Hepatocyte (in vitro differentiated cells): ENCODE data around the gene OR1N2. TPM values are rescaled to one million over a fixed set of nuclear protein-coding genes. Genes with fewer than 3 reads are reported as not detected.

Experiments
- DNase-seq: peaks from one replicate; pipeline ENCODE4 v3.0.0-alpha.2; 2016; ENCODE audit warnings: low spot score
- H2AFZ ChIP-seq: fragments of 200-600 bp; sonication (generic); 2 replicates; pipeline ENCODE4 v1.6.0; 2016; ENCODE audit warnings: antibody characterized with exemption, mild to moderate bottlenecking
- H3K27ac ChIP-seq: fragments of 200-600 bp; sonication (generic); 2 replicates; pipeline ENCODE4 v1.5.1; 2016; ENCODE audit warnings: mild to moderate bottlenecking
- H3K27me3 ChIP-seq: fragments of 200-600 bp; sonication (generic); 2 replicates; pipeline ENCODE4 v1.6.1; 2016
- H3K36me3 ChIP-seq: fragments of 200-600 bp; sonication (generic); replicated peaks from 2 replicates; pipeline ENCODE4 v1.5.1; 2016; ENCODE audit warnings: low read depth; ENCODE audit not compliant: insufficient read depth
- H3K4me1 ChIP-seq: fragments of 200-600 bp; sonication (generic); 2 replicates; pipeline ENCODE4 v1.5.1; 2016; ENCODE audit warnings: mild to moderate bottlenecking, moderate library complexity; ENCODE audit not compliant: insufficient read depth
- H3K4me2 ChIP-seq: fragments of 200-600 bp; sonication (generic); 2 replicates; pipeline ENCODE4 v1.6.0; 2016
- H3K4me3 ChIP-seq: fragments of 200-600 bp; sonication (generic); 2 replicates; pipeline ENCODE4 v1.5.1; 2016; ENCODE audit warnings: mild to moderate bottlenecking
- H3K79me2 ChIP-seq: fragments of 200-600 bp; sonication (generic); 2 replicates; pipeline ENCODE4 v1.6.0; 2017; ENCODE audit warnings: mild to moderate bottlenecking
- H3K9me2 ChIP-seq: fragments of 200-600 bp; sonication (generic); replicated peaks from 2 replicates; pipeline ENCODE4 v1.6.0; 2017; ENCODE audit warnings: mild to moderate bottlenecking; ENCODE audit not compliant: insufficient read depth
- H3K9me3 ChIP-seq: fragments of 200-600 bp; sonication (generic); 2 replicates; pipeline ENCODE4 v1.5.1; 2016; ENCODE audit warnings: low read depth, mild to moderate bottlenecking
- H4K20me1 ChIP-seq: fragments of 200-600 bp; sonication (generic); 2 replicates; pipeline ENCODE4 v1.6.0; 2016; ENCODE audit warnings: mild to moderate bottlenecking; ENCODE audit not compliant: insufficient read depth, poor library complexity, severe bottlenecking
- EZH2 ChIP-seq: fragments of 200-600 bp; sonication (generic); IDR thresholded peaks from 2 replicates; pipeline ENCODE4 v1.6.1; 2016; ENCODE audit warnings: antibody characterized with exemption, mild to moderate bottlenecking, borderline replicate concordance
- EZH2phosphoT487 ChIP-seq: fragments of 200-600 bp; sonication (generic); IDR thresholded peaks from one replicate; pipeline ENCODE4 v1.6.1; 2018; ENCODE audit warnings: antibody characterized with exemption, mild to moderate bottlenecking, low read depth, moderate library complexity; ENCODE audit not compliant: unreplicated experiment, severe bottlenecking
- WGBS: methylation state at CpG from one replicate; pipeline ENCODE4 v1.1.6; 2016; ENCODE audit warnings: low lambda C conversion rate; ENCODE audit errors: missing lambda C conversion rate; 5-methylcytosine and 5-hydroxymethylcytosine counted together
- polyA plus RNA-seq: library from polyadenylated mRNA; unstranded; fragments of >200 nt; fragmentation: Nextera tagmentation; extraction: Ambion mirVana; gene quantifications from 2 replicates; pipeline ENCODE4 v1.2.1, GENCODE V29; 2016
- total RNA-seq: library from RNA; depleted of rRNA; stranded (reverse); fragments of >200 nt; gene quantifications from 2 replicates; pipeline ENCODE4 v1.2.3, GENCODE V29; 2014
- TF ChIP-seq, protein P1 (sequence below): fragments of 200-600 bp; sonication (generic); IDR thresholded peaks from 2 replicates; pipeline ENCODE4 v1.5.1; 2016; ENCODE audit warnings: antibody characterized with exemption, mild to moderate bottlenecking; ENCODE audit not compliant: poor library complexity

Gene OR1N2
- total and polyA plus RNA-seq, 2 experiments from 2014 or later: not detected

DNA sequence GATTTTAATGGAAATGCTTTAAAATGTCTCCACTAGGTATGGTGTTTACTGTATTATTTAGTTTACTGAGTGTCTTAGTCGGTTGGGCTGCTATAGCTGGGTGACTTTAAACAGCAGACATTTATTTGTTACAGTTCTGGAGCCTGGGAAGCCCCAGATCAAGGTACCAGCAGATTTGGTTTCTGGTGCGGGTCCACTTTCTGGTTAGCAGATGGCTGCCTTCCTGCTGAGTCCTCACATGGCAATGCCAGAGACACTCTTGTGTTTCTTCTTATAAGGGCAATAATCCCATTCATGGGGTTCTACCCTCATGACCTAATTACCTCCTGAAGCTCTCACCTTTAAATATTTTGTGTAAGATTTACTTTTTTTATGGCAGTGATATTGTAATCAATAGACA is 34.7 kb upstream of the OR1N2 start:
- Histone ChIP-seq H3K4me1 (no peaks in the 10 kb centered on the region), H3K4me3 (no peak overlapping the region), H3K27ac (no peak overlapping the region), H2AFZ (no peak overlapping the region), H4K20me1 (no peaks in the 10 kb centered on the region), H3K9me2 (no peaks in the 10 kb centered on the region), H3K4me2 (no peak overlapping the region), H3K27me3 (no peaks in the 10 kb centered on the region), H3K9me3 (no peaks in the 10 kb centered on the region), H3K79me2 (no peaks in the 10 kb centered on the region), H3K36me3 (no peaks in the 10 kb centered on the region)
- TF ChIP-seq EZH2phosphoT487 (no peak), EZH2 (no peak)
- TF ChIP-seq, protein P1, sequence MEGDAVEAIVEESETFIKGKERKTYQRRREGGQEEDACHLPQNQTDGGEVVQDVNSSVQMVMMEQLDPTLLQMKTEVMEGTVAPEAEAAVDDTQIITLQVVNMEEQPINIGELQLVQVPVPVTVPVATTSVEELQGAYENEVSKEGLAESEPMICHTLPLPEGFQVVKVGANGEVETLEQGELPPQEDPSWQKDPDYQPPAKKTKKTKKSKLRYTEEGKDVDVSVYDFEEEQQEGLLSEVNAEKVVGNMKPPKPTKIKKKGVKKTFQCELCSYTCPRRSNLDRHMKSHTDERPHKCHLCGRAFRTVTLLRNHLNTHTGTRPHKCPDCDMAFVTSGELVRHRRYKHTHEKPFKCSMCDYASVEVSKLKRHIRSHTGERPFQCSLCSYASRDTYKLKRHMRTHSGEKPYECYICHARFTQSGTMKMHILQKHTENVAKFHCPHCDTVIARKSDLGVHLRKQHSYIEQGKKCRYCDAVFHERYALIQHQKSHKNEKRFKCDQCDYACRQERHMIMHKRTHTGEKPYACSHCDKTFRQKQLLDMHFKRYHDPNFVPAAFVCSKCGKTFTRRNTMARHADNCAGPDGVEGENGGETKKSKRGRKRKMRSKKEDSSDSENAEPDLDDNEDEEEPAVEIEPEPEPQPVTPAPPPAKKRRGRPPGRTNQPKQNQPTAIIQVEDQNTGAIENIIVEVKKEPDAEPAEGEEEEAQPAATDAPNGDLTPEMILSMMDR: no peak
- no peak for DNase-seq
- 37% methylated on average over 2 of the region's 2 CpGs for WGBS

DNA sequence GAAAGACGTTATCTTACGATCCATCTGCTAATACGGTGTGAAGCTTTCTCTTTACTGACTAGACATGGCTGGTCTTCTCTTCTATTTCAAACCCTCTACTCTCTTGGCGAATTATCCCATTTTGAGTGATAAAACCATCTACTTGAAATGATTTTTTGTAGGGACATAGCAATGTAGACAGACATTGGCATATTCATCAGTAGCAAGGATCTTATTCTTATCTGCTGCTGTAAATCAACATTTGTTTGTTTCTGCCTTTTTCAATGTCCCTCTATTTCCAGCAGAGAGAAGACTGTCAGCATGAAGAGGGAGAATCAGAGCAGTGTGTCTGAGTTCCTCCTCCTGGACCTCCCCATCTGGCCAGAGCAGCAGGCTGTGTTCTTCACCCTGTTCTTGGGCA is 34.1 kb upstream of the OR1N2 start, which contains the start of gene OR1J4:
Gene OR1J4, plus strand, starts transcription at position 301 of the 400 bp plus-strand sequence. Its CDS starts 0 bp downstream, at position 301.
- no peak within 1 kb of the TSS for H3K27ac ChIP-seq
- no peaks in the 10 kb centered on the region for H3K9me3 ChIP-seq
- H2AFZ ChIP-seq: no peak within 1 kb of the TSS
- TF ChIP-seq, protein P1: no peak
- TF ChIP-seq EZH2phosphoT487 (no peak), EZH2 (no peak)
- no peaks in the 10 kb centered on the region for H3K9me2 ChIP-seq
- WGBS: 68% methylated on average over 4 of the region's 4 CpGs
- no peaks in the 10 kb centered on the region for H3K27me3 ChIP-seq
- H3K4me1 ChIP-seq: no peaks in the 10 kb centered on the region
- H4K20me1 ChIP-seq: no peaks in the 10 kb centered on the region
- H3K36me3 ChIP-seq: no peaks in the 10 kb centered on the region
- H3K4me3 ChIP-seq: no peak within 1 kb of the TSS
- no peak for DNase-seq
- H3K79me2 ChIP-seq: no peaks in the 10 kb centered on the region
- H3K4me2 ChIP-seq: no peak within 1 kb of the TSS

DNA sequence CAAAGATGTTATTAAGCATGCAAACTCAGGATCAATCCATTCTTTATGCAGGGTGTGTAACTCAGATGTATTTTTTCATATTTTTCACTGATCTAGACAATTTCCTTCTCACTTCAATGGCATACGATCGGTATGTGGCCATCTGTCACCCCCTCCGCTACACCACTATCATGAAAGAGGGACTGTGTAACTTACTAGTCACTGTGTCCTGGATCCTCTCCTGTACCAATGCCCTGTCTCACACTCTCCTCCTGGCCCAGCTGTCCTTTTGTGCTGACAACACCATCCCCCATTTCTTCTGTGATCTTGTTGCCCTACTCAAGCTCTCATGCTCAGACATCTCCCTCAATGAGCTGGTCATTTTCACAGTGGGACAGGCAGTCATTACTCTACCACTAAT is 33.5 kb upstream of the OR1N2 start:
- DNase-seq: no peak
- 91% methylated on average over 3 of the region's 3 CpGs for WGBS
- TF ChIP-seq EZH2: no peak
- TF ChIP-seq, protein P1: no peak
- TF ChIP-seq EZH2phosphoT487: no peak

DNA sequence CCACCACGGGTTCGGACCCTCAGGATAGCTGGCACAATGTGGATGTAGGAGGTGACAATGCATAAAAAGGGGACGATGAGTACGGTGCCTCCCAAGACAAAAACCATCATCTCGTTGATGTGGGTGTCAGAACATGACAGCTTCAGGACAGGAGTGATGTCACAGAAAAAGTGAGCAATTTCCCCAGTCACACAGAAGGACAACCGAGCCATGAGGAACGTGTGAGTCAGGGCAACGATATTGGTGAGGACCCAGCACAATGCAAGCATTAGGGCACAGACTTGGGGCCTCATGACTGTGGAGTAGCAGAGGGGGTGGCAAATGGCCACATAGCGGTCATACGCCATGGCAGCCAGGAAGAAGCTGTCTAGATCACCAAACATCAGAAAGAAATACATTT is 26.3 kb upstream of the OR1N2 start:
- H3K79me2 ChIP-seq: no peaks in the 10 kb centered on the region
- no peaks in the 10 kb centered on the region for H3K27me3 ChIP-seq
- no peaks in the 10 kb centered on the region for H3K9me2 ChIP-seq
- no peaks in the 10 kb centered on the region for H3K36me3 ChIP-seq
- 64% methylated on average over 10 of the region's 10 CpGs for WGBS
- no peak overlapping the region for H3K27ac ChIP-seq
- H2AFZ ChIP-seq: no peak overlapping the region
- H4K20me1 ChIP-seq: no peaks in the 10 kb centered on the region
- TF ChIP-seq EZH2: no peak
- TF ChIP-seq EZH2phosphoT487: no peak
- TF ChIP-seq, protein P1: no peak
- H3K4me1 ChIP-seq: no peaks in the 10 kb centered on the region
- no peaks in the 10 kb centered on the region for H3K9me3 ChIP-seq
- H3K4me2 ChIP-seq: no peak overlapping the region
- no peak overlapping the region for H3K4me3 ChIP-seq
- no peak for DNase-seq

More for the DNA sequence above, 33.5 kb upstream of the OR1N2 start:
- H3K27ac ChIP-seq: no peak overlapping the region
- H3K4me1 ChIP-seq: no peaks in the 10 kb centered on the region
- H3K9me2 ChIP-seq: no peaks in the 10 kb centered on the region
- H3K4me2 ChIP-seq: no peak overlapping the region
- no peaks in the 10 kb centered on the region for H3K27me3 ChIP-seq
- H4K20me1 ChIP-seq: no peaks in the 10 kb centered on the region
- no peaks in the 10 kb centered on the region for H3K9me3 ChIP-seq
- no peak overlapping the region for H3K4me3 ChIP-seq
- H2AFZ ChIP-seq: no peak overlapping the region
- no peaks in the 10 kb centered on the region for H3K36me3 ChIP-seq
- H3K79me2 ChIP-seq: no peaks in the 10 kb centered on the region
